Limb (tissue), 2 donors: ENCODE data around the gene PTPRN2.
A peak's percentile ranks its signal among the peaks of the same experiment; 100 is the strongest.

Source experiments
- DNase-seq, 2 donors: peaks; one replicate each; pipeline ENCODE4 v3.0.0-alpha.2; 2016; ENCODE audit errors: extremely low spot score in 2 of 2

Gene PTPRN2

DNA sequence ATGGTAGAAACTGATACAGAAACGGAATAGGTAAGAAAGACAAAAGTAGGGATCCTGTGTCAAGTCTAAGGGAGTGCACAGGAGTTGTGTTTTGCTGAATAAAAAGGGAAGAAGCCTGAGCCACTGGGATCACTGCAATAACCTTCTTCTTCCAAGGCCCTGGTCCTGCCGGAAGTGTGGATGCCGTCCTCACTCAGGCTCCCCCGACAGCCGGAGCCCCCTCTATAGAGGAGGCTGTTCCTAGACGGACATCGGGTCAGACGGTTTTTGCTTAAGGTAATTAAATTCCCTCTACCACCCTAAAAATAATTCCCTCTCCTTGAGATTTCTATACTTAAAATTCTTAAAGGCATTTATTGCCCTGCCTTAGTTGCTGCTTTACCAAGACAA is 566.9 kb downstream of the PTPRN2 start:
- peak in 1 of 2 donors; percentile 10 for DNase-seq

GRCh38 chr7:158019726-158020705 is 567.6 kb downstream of the PTPRN2 start:
- DNase-seq = peak in 1 of 2 donors; percentile 22

DNA sequence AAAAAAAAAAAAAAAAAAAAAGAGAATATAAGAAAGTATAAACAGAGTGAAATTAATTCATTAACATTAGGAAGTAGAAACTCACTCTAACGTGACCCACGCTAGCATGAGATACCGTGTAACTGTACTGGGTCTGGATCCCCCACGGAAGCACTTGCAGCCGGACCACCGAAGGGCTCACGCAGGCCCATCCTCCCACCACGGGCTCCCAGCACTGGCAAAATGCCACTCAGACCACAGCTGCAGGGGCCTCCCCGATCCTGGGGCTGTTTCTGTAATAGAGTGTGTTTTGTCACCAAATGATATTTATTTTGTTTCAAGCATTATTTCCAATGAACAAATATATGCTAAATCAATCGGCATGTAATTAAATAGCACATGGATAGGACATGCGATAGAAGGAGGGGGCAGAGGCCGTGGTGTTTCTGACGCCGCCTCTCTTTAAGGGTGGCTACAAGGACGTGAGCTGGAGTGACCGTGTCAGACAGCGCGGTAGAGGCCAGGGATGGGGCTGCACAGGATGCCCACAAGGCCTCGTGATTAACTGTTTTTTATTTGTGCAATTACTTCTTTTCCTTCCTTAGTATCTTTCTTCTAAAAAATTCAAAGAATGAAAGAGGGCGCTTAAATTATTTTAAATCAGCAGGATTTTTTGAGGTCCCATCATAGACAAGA is 568.5 kb downstream of the PTPRN2 start:
- DNase-seq = peak in 1 of 2 donors; percentile 68

GRCh38 chr7:158018098-158018762 is 569.4 kb downstream of the PTPRN2 start:
- DNase-seq = peak; percentile 40 to 56

GRCh38 chr7:158017111-158018097 is 570.2 kb downstream of the PTPRN2 start:
- DNase-seq = peak in 1 of 2 donors; percentile 49

GRCh38 chr7:158016180-158017097 is 571.2 kb downstream of the PTPRN2 start:
- peak; percentile 58 to 67 for DNase-seq

- no peak for DNase-seq
Observed at GRCh38 chr7:158015403-158016179, 572.0 kb downstream of the PTPRN2 start.

DNA sequence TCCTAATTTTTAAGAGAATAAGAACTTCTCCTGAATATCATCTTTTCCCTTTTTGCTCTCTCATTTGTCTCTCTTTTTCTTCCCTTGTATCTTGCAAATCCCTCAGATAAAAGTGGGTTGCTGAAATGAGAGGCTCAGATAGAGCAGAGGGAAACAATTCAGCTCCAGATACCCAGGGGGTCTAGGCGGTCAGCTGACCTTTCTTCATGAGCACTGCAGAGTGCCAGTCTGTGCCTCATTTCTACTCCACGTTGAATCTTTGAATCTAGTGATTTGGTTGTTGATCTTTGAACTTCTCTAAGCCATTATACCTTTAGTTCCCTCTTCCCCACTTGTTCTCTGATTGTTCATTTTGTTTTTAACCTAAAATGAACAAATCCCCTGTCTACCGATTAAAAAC is 572.6 kb downstream of the PTPRN2 start:
- DNase-seq = no peak

DNA sequence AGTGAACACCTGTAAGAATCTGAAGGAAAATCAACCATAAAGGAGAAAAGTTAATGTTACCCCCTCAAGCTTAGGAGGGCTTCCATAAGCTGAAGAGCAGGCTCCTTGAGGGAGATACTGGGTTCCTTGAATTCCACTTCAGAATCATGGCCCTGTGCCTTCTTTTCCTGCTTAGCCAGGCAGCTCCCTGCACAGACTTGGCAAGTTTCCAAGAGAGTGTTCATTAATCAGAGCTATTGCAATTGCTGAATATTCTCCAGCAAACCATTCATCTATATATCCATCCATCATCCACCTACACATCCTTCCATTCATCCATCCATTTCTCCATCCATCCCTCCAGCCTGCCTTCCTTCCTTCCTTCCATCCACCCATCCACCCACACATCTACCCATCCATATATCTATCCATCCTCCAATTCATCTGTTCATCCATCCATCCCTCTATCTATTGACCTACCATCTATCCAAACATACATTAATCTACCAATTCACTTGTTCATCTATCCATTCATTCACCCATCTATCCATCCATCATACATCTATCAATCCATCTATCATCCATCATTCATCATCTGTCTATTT is 574.4 kb downstream of the PTPRN2 start:
- no peak for DNase-seq

DNA sequence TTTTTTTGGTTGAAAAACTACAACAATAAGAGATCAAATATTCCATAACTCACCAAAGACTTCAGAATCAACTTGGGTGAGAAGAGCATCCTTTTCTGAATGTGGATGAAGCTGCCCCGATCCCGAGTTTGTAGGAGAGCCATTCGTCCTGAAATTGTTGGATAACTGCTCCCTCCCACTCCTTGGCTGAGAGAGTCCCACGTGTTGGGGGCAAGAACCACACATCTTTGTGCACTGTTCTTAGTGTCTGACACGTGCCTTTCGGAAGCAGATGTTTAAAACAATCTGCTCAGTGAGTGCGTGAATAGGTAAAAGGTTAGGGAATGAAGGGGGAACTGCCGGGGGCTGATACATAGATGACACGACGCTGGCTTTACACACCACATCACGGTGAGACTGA is 575.7 kb downstream of the PTPRN2 start:
- no peak for DNase-seq

DNA sequence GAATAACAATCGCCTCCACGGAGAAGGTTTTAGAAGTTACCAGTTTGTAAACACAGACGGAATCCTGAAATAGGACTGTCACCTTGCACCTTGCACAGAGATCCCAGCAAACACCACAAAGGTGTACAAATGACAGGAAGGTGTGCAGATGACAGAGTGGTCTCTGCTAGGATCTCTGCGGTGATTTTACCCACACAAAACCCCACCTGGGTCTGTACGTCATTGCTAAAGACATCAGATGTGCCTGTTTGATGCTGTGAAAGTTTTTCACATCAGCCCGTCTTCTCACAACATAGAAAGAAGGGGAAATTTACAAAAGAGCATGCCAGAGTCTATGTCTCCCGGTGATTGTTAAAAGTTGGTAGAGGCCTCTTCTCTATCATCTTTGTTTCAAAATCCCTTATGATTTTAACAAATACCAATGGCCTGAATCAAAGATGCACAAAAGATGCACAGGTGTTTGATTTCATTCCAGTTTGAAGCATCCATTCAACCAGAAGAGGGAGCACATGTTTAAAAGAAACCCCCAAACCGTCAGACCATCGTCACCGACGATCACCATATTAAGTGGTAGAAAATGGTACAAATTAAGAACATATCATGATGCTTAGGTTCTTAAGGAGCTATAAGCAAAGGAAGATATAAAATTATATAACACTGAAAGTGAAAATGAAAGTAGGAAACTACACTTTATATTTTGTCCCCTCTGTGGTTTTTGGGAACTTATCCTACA is 576.5 kb downstream of the PTPRN2 start:
- DNase-seq = no peak

DNA sequence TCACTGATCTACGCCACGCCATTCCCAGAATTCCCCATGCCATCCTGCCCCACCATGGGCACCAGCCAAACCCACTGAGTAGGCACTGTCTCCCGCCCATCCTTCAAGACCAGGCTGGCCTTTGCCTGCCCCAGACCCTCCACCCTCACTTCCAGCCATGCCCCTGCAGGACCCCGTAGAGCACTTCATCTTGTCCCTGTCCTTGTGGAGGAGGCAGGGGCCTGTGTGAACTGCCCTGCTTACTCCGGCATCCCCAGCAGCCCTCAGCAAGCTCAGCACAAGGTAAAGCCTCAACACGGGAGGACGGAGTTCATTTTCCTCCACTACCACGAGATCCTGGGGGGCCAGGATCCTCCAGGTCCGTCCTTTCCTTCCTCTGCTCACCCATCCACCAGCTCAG is 577.7 kb downstream of the PTPRN2 start:
- no peak for DNase-seq

DNA sequence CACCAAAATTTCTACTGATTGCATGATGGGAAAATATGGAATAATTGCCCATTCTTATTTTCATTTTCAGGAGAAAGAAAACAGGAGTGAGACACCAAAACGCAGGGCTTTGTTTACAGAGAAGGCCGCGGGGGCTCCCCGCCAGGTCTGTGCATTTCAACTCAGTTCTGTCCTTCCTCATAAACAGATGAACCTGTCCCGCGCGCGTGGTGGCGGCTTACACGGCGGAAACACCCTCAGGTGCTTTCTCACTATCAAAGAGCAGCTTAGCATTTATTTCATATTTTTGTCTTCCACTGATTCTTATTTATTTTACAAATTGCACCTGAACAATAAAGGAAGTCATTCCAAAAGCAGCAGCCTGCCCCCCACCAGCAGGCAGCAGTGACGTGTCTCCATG is 579.4 kb downstream of the PTPRN2 start:
- DNase-seq = no peak

GRCh38 chr7:158007697-158008257 is 579.8 kb downstream of the PTPRN2 start:
- DNase-seq = no peak

GRCh38 chr7:158006841-158007696 is 580.6 kb downstream of the PTPRN2 start:
- DNase-seq = no peak

DNA sequence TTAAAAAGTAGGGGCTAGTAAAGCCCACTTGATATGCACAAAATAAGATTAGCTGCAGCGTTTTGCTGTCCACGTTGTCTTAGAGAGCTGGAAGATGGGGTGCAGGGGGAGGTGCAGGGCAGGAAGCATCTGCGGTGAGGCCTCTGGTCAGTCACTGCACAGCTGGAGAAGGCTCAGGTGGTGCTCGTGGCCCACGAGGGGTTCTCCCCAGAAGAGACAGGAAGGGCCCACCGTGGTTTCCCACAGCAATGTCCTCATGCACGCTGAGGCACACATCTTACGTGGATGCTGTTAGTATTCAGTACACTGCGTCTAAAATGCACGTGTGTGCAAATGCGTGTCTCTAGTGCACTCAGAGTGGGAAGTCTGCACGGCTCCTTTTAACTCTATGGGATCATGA is 582.1 kb downstream of the PTPRN2 start:
- DNase-seq = no peak

- DNase-seq = no peak
Observed at GRCh38 chr7:158004123-158004490, 583.5 kb downstream of the PTPRN2 start.
